Measurements from ENCODE around the gene ELFN2.

Gene ELFN2

GRCh38 chr22:37390075-37390474, 37.2 kb downstream of the ELFN2 start:
- in situ Hi-C loops (cut with MboI; ENCODE audit: low sequenced_read_pairs) = no loop called here

GRCh38 chr22:37388538-37388937, 38.7 kb downstream of the ELFN2 start:
- in situ Hi-C loops (cut with MboI; ENCODE audit: low sequenced_read_pairs) = no loop called here

- in situ Hi-C loops (cut with MboI; ENCODE audit: low sequenced_read_pairs) = no loop called here
These were observed 39.5 kb downstream of the ELFN2 start for GRCh38 chr22:37387793-37388192.

GRCh38 chr22:37386441-37386840, 40.8 kb downstream of the ELFN2 start:
- in situ Hi-C loops (cut with MboI; ENCODE audit: low sequenced_read_pairs) = no loop called here

GRCh38 chr22:37384691-37385090, 42.6 kb downstream of the ELFN2 start:
- in situ Hi-C loops (cut with MboI; ENCODE audit: low sequenced_read_pairs) = no loop called here

- in situ Hi-C loops (cut with MboI; ENCODE audit: low sequenced_read_pairs) = no loop called here
These were observed 43.9 kb downstream of the ELFN2 start for GRCh38 chr22:37383341-37383740.

GRCh38 chr22:37381489-37381888, 45.8 kb downstream of the ELFN2 start:
- in situ Hi-C loops (cut with MboI; ENCODE audit: low sequenced_read_pairs) = no loop called here

GRCh38 chr22:37379722-37380121, 47.6 kb downstream of the ELFN2 start:
- in situ Hi-C loops (cut with MboI; ENCODE audit: low sequenced_read_pairs) = no loop called here

- in situ Hi-C loops (cut with MboI; ENCODE audit: low sequenced_read_pairs) = no loop called here
These were observed 48.2 kb downstream of the ELFN2 start for GRCh38 chr22:37379085-37379484.

GRCh38 chr22:37378642-37379058, 48.6 kb downstream of the ELFN2 start:
- in situ Hi-C loops (cut with MboI; ENCODE audit: low sequenced_read_pairs) = no loop called here

GRCh38 chr22:37377927-37378326, 49.4 kb downstream of the ELFN2 start:
- in situ Hi-C loops (cut with MboI; ENCODE audit: low sequenced_read_pairs) = no loop called here

GRCh38 chr22:37377138-37377537, 50.1 kb downstream of the ELFN2 start:
- in situ Hi-C loops (cut with MboI; ENCODE audit: low sequenced_read_pairs) = no loop called here

GRCh38 chr22:37376643-37377042, 50.6 kb downstream of the ELFN2 start:
- in situ Hi-C loops (cut with MboI; ENCODE audit: low sequenced_read_pairs) = no loop called here

GRCh38 chr22:37375801-37376200, 51.5 kb downstream of the ELFN2 start:
- in situ Hi-C loops (cut with MboI; ENCODE audit: low sequenced_read_pairs) = no loop called here

GRCh38 chr22:37374571-37374970, 52.7 kb downstream of the ELFN2 start:
- in situ Hi-C loops (cut with MboI; ENCODE audit: low sequenced_read_pairs) = no loop called here

- in situ Hi-C loops (cut with MboI; ENCODE audit: low sequenced_read_pairs) = no loop called here
These were observed 53.8 kb downstream of the ELFN2 start for GRCh38 chr22:37373451-37373850.

- in situ Hi-C loops (cut with MboI; ENCODE audit: low sequenced_read_pairs) = no loop called here
These were observed 55.4 kb downstream of the ELFN2 start for GRCh38 chr22:37371911-37372310.

- in situ Hi-C loops (cut with MboI; ENCODE audit: low sequenced_read_pairs) = no loop called here
These were observed 55.8 kb downstream of the ELFN2 start for GRCh38 chr22:37371491-37371890.

GRCh38 chr22:37370306-37370979, 56.8 kb downstream of the ELFN2 start:
- in situ Hi-C loops (cut with MboI; ENCODE audit: low sequenced_read_pairs) = no loop called here

- in situ Hi-C loops (cut with MboI; ENCODE audit: low sequenced_read_pairs) = no loop called here
These were observed 57.8 kb downstream of the ELFN2 start for GRCh38 chr22:37369483-37369882.

GRCh38 chr22:37368058-37368457, 59.2 kb downstream of the ELFN2 start:
- in situ Hi-C loops (cut with MboI; ENCODE audit: low sequenced_read_pairs) = no loop called here

- in situ Hi-C loops (cut with MboI; ENCODE audit: low sequenced_read_pairs) = no loop called here
These were observed 60.7 kb downstream of the ELFN2 start for GRCh38 chr22:37366601-37367000.

- in situ Hi-C loops (cut with MboI; ENCODE audit: low sequenced_read_pairs) = no loop called here
These were observed 61.3 kb downstream of the ELFN2 start for GRCh38 chr22:37365950-37366349.
